ENCODE measurements around the gene CYP27C1.

CYP27C1 gene

GRCh38 chr2:127193967-127194280, 26.2 kb downstream of the CYP27C1 start:
- Histone ChIP-seq H3K27ac (ENCODE audit: low read depth, low read length) (no peak overlapping the region), H3K9me2 (replicated peaks; ENCODE audit: insufficient read depth, low read length) (no peaks in the 10 kb centered on the region), H3K9me3 (ENCODE audit: insufficient read depth, low read length) (no peaks in the 10 kb centered on the region), H2AFZ (ENCODE audit: low read depth, low read length, severe bottlenecking) (no peak overlapping the region), H3K27me3 (ENCODE audit: low read length) (no peaks in the 10 kb centered on the region), H4K20me1 (ENCODE audit: low read depth, low read length) (no peaks in the 10 kb centered on the region), H3K9ac (ENCODE audit: low read length) (no peak overlapping the region), H3K79me2 (ENCODE audit: insufficient read depth, low read length) (no peaks in the 10 kb centered on the region), H3K4me2 (ENCODE audit: low read depth, low read length, poor library complexity, severe bottlenecking) (no peak overlapping the region), H3K36me3 (ENCODE audit: low read length) (no peaks in the 10 kb centered on the region), H3F3A (ENCODE audit: insufficient read depth) (no peaks in the 10 kb centered on the region), H3K4me3 (ENCODE audit: insufficient read depth, low read length, poor library complexity, severe bottlenecking) (no peak overlapping the region)
- TF ChIP-seq EZH2phosphoT487 (conservative IDR thresholded peaks at IDR 0.05; ENCODE audit: low read length) = no peak
- TF ChIP-seq CTCF (IDR thresholded peaks at IDR 0.05; ENCODE audit: insufficient read depth, low read length, poor library complexity, severe bottlenecking) = no peak

GRCh38 chr2:127193164-127193966, 26.7 kb downstream of the CYP27C1 start:
- Histone ChIP-seq H3K9me2 (replicated peaks; ENCODE audit: insufficient read depth, low read length) (no peaks in the 10 kb centered on the region), H3K27me3 (ENCODE audit: low read length) (no peaks in the 10 kb centered on the region), H3K9ac (ENCODE audit: low read length) (no peak overlapping the region), H3K4me3 (ENCODE audit: insufficient read depth, low read length, poor library complexity, severe bottlenecking) (no peak overlapping the region), H3F3A (ENCODE audit: insufficient read depth) (no peaks in the 10 kb centered on the region), H3K79me2 (ENCODE audit: insufficient read depth, low read length) (no peaks in the 10 kb centered on the region), H3K27ac (ENCODE audit: low read depth, low read length) (no peak overlapping the region), H3K9me3 (ENCODE audit: insufficient read depth, low read length) (no peaks in the 10 kb centered on the region), H2AFZ (ENCODE audit: low read depth, low read length, severe bottlenecking) (no peak overlapping the region), H3K36me3 (ENCODE audit: low read length) (no peaks in the 10 kb centered on the region), H4K20me1 (ENCODE audit: low read depth, low read length) (no peaks in the 10 kb centered on the region), H3K4me2 (ENCODE audit: low read depth, low read length, poor library complexity, severe bottlenecking) (no peak overlapping the region)
- TF ChIP-seq CTCF (IDR thresholded peaks at IDR 0.05; ENCODE audit: insufficient read depth, low read length, poor library complexity, severe bottlenecking) (no peak), EZH2phosphoT487 (conservative IDR thresholded peaks at IDR 0.05; ENCODE audit: low read length) (no peak)

- TF ChIP-seq CTCF (IDR thresholded peaks at IDR 0.05; ENCODE audit: insufficient read depth, low read length, poor library complexity, severe bottlenecking) (no peak), EZH2phosphoT487 (conservative IDR thresholded peaks at IDR 0.05; ENCODE audit: low read length) (no peak)
These were observed 28.5 kb downstream of the CYP27C1 start for GRCh38 chr2:127191331-127192219.

More at GRCh38 chr2:127191331-127192219, 28.5 kb downstream of the CYP27C1 start:
- H3K79me2 ChIP-seq (ENCODE audit: insufficient read depth, low read length) = no peaks in the 10 kb centered on the region
- no peak overlapping the region for H3K27ac ChIP-seq (ENCODE audit: low read depth, low read length)
- no peaks in the 10 kb centered on the region for H3K9me3 ChIP-seq (ENCODE audit: insufficient read depth, low read length)
- H3K9me2 ChIP-seq (replicated peaks; ENCODE audit: insufficient read depth, low read length) = no peaks in the 10 kb centered on the region
- no peaks in the 10 kb centered on the region for H3K36me3 ChIP-seq (ENCODE audit: low read length)
- no peaks in the 10 kb centered on the region for H3K27me3 ChIP-seq (ENCODE audit: low read length)
- no peaks in the 10 kb centered on the region for H3F3A ChIP-seq (ENCODE audit: insufficient read depth)
- no peak overlapping the region for H2AFZ ChIP-seq (ENCODE audit: low read depth, low read length, severe bottlenecking)
- H3K4me2 ChIP-seq (ENCODE audit: low read depth, low read length, poor library complexity, severe bottlenecking) = no peak overlapping the region
- H3K4me3 ChIP-seq (ENCODE audit: insufficient read depth, low read length, poor library complexity, severe bottlenecking) = no peak overlapping the region
- no peak overlapping the region for H3K9ac ChIP-seq (ENCODE audit: low read length)
- H4K20me1 ChIP-seq (ENCODE audit: low read depth, low read length) = no peaks in the 10 kb centered on the region
